ENCODE data around the gene GK2. TPM values are rescaled to one million over a fixed set of nuclear protein-coding genes. Genes with fewer than 3 reads are reported as not detected.

Gene GK2
- total RNA-seq, 1 donor from 2014 or later: not detected

GRCh38 chr4:79429113-79429903 is 21.3 kb upstream of the GK2 start:
- Histone ChIP-seq H3K27ac (no peak overlapping the region), H3K36me3 (no peaks in the 10 kb centered on the region), H3K4me3 (no peak overlapping the region), H3K4me2 (no peak overlapping the region), H3F3A (ENCODE audit: low read depth) (no peaks in the 10 kb centered on the region), H3K9ac (no peak overlapping the region), H3K4me1 (no peaks in the 10 kb centered on the region), H4K20me1 (ENCODE audit: low read depth) (no peaks in the 10 kb centered on the region), H3K9me3 (ENCODE audit: low read depth) (no peaks in the 10 kb centered on the region), H3K27me3 (no peaks in the 10 kb centered on the region), H3K79me2 (ENCODE audit: low read depth) (no peaks in the 10 kb centered on the region), H2AFZ (replicated peaks) (no peak overlapping the region)
- H3K36me3 Mint-ChIP-seq: no peaks in the 10 kb centered on the region
- H3K27ac Mint-ChIP-seq: no peak overlapping the region
- DNase-seq (ENCODE audit: low spot score): no peak
- no peaks in the 10 kb centered on the region for H3K9me3 Mint-ChIP-seq
- H3K4me3 Mint-ChIP-seq: no peak overlapping the region
- no peaks in the 10 kb centered on the region for H3K4me1 Mint-ChIP-seq
- H3K27me3 Mint-ChIP-seq (ENCODE audit: insufficient read depth, low read depth): no peaks in the 10 kb centered on the region
- TF ChIP-seq EZH2 (IDR thresholded peaks at IDR 0.05) (no peak), CTCF (IDR thresholded peaks at IDR 0.05) (no peak), EZH2phosphoT487 (IDR thresholded peaks at IDR 0.05) (no peak)

GRCh38 chr4:79426989-79427388 is 19.0 kb upstream of the GK2 start:
- H3K27ac ChIP-seq: no peak overlapping the region
- no peak overlapping the region for H3K9ac ChIP-seq
- TF ChIP-seq EZH2phosphoT487 (IDR thresholded peaks at IDR 0.05) (no peak), CTCF (IDR thresholded peaks at IDR 0.05) (no peak), EZH2 (IDR thresholded peaks at IDR 0.05) (no peak)
- Mint-ChIP-seq H3K27ac (no peak overlapping the region), H3K4me1 (no peaks in the 10 kb centered on the region), H3K36me3 (no peaks in the 10 kb centered on the region), H3K4me3 (no peak overlapping the region), H3K27me3 (ENCODE audit: insufficient read depth, low read depth) (no peaks in the 10 kb centered on the region), H3K9me3 (no peaks in the 10 kb centered on the region)
- no peak overlapping the region for H3K4me2 ChIP-seq
- no peaks in the 10 kb centered on the region for H3K36me3 ChIP-seq
- peaks cover 4% of the 10 kb centered on the region for H3K4me1 ChIP-seq
- DNase-seq (ENCODE audit: low spot score): no peak
- peak overlapping the region; percentile 42 for H2AFZ ChIP-seq (replicated peaks)
- no peaks in the 10 kb centered on the region for H3F3A ChIP-seq (ENCODE audit: low read depth)
- no peak overlapping the region for H3K4me3 ChIP-seq
- H3K9me3 ChIP-seq (ENCODE audit: low read depth): no peaks in the 10 kb centered on the region
- H3K27me3 ChIP-seq: no peaks in the 10 kb centered on the region
- no peaks in the 10 kb centered on the region for H4K20me1 ChIP-seq (ENCODE audit: low read depth)
- H3K79me2 ChIP-seq (ENCODE audit: low read depth): no peaks in the 10 kb centered on the region

- H3K4me1 ChIP-seq: peaks cover 4% of the 10 kb centered on the region
- Mint-ChIP-seq H3K9me3 (no peaks in the 10 kb centered on the region), H3K4me3 (no peak overlapping the region), H3K27me3 (ENCODE audit: insufficient read depth, low read depth) (no peaks in the 10 kb centered on the region), H3K36me3 (no peaks in the 10 kb centered on the region), H3K27ac (no peak overlapping the region), H3K4me1 (no peaks in the 10 kb centered on the region)
- no peaks in the 10 kb centered on the region for H3K36me3 ChIP-seq
- no peaks in the 10 kb centered on the region for H3F3A ChIP-seq (ENCODE audit: low read depth)
- H4K20me1 ChIP-seq (ENCODE audit: low read depth): no peaks in the 10 kb centered on the region
- H3K9me3 ChIP-seq (ENCODE audit: low read depth): no peaks in the 10 kb centered on the region
- no peak overlapping the region for H3K27ac ChIP-seq
- no peak overlapping the region for H2AFZ ChIP-seq (replicated peaks)
- DNase-seq (ENCODE audit: low spot score): no peak
- H3K79me2 ChIP-seq (ENCODE audit: low read depth): no peaks in the 10 kb centered on the region
- no peaks in the 10 kb centered on the region for H3K27me3 ChIP-seq
- TF ChIP-seq EZH2 (IDR thresholded peaks at IDR 0.05) (no peak), CTCF (IDR thresholded peaks at IDR 0.05) (no peak), EZH2phosphoT487 (IDR thresholded peaks at IDR 0.05) (no peak)
- H3K4me3 ChIP-seq: no peak overlapping the region
- no peak overlapping the region for H3K4me2 ChIP-seq
- H3K9ac ChIP-seq: no peak overlapping the region
Observed at GRCh38 chr4:79425586-79425985, 17.6 kb upstream of the GK2 start.
